LNCAP (cell line): Measurements from ENCODE around the gene EIF4E.

Experiments
- CTCF ChIP-seq: fragments of 450-650 bp; IDR thresholded peaks from 2 replicates; pipeline ENCODE4 v1.5.1; 2017; ENCODE audit warnings: mild to moderate bottlenecking

The EIF4E gene

DNA sequence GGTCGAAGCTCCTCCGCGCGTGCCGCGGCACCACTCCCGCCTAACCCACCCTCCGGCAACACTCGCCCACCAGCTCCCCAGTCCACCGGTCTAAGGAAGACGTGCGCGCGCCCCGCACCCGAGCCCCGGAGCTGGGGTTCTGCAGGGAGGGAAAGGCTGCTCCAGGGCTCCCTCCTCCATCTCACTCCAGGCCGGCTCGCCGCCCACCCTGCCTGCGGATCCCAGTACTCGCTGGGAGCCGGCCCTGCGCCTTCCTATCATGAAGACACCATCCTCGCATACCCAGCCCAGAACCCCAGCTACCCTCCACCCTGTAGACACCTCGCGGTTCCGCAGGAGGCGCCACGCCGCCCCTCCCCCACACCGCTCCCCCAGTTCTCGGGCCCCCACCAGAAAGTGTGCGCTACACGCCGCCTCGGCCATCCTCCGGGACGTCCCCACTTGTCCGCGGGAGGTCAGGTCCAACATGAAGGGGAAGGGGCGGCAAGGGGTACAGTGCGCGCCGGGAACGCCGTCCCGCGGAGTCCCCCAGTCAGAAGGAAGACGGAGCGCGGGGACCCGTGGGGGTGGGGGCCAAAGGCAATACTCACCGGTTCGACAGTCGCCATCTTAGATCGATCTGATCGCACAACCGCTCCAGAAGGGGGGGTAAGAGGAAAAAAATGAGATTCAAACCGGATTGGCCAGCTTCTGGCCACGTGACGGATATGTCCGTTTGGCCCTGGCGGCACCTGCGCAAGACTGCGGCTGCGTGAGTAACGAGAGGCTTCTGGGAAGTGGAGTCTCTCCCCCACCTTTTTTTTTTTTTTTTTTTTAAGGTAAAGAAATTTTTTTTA, at the start of gene EIF4E:
Gene EIF4E (minus strand): TSS at position 629 of the 836 bp plus-strand sequence. CDS start 21 bp downstream, at position 608.
- TF ChIP-seq CTCF = no peak; the same call in 1 of the 2 replicates

GRCh38 chr4:98977557-98977956, 48.6 kb upstream of the EIF4E start:
- no peak for TF ChIP-seq CTCF

DNA sequence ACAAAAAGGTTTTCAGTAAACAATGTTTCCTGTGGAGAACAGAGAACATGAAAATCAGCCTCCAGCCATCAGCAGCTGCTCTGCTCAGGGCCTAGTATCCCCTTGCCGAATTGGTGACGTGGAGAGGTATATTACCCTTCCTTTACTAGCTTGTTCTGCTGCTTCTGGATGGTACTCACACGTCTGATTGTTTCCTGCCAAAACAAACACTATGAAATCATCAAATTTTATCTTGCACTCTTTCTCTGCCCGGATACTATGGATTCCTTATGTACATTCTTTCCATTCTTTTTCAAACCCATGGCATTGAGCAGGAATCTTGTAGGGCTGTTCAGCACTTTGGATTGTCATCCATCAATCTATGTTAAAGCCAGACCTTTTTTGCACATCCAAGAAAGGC, 47.8 kb upstream of the EIF4E start:
- no peak for TF ChIP-seq CTCF

DNA sequence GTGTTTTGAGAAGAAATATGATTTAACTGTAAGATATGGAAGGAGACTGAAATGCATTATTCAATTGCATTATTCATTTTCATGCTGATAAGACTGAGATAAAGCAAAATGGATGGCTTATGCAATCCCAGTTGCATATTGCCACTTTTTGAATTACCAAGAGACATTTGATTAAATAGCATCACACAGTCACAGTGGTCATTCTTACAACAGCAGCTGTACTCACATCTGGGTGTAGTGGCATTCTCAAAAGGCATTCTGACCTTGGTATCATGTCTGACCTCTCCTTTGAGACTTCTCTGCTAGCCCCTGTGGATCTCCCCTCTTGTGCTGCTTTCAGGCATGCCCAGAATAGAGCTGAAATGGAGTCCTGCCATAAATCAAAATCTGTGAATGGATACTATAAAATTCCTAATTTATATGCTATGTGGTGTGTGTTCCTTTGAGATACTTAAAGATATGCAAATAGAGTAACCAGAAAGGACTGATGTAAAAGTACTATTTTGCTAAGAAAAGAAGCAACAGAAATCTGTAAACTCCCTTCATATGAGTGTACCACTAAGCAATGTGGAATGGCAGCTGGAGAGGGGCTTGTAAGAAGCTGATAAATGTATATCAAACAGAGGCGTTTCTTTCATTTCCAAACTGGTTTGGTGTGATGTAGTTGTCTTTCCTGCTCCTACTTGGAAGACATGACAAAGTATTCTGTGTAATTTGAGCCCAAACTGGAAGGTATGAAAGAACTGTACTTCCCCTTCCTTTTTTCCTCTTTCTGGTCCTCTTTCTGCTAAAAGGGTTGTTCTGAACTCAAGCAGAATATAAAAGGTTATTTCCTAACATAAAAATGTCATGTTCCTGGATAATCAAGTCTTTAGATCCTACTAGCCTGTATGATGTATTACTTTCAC, 41.2 kb upstream of the EIF4E start:
- TF ChIP-seq CTCF = no peak

DNA sequence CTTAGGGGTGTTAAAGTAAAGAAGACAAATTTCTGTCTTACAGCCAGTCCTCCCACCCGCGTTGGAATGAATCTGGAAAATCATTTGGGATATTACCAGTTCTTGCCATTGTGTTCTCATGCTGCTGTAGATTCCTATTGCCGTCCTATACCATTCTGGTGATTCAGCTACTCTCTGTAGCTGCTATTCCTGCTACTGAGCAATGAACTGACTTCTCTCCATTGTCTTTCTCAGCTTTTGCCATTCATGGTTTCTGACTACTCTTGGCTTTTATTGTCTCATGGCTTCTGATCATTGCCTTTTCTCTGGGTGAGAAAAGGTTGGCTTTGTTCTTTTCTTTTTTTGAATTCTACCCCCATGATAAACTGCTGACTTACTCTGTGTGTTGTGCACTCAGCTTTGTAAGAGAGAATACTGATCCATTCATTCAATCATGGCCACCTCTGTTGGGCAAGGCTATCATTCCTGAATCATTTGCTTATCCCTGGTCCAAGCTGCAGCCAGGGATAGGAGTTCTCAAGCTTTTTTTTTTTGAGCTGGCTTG, 38.9 kb upstream of the EIF4E start:
- TF ChIP-seq CTCF = no peak

GRCh38 chr4:98966926-98967325, 38.0 kb upstream of the EIF4E start:
- no peak for TF ChIP-seq CTCF
